GM12878 (cell line): Measurements from ENCODE around the gene LRRC4. TPM values are rescaled to one million over a fixed set of nuclear protein-coding genes. Genes with fewer than 3 reads are reported as not detected.

Experiments
- ATAC-seq: fragments of 200-7000 bp; cut with Tn5 transposase; 3 replicates; pipeline ENCODE4 v1.9.1; 2020; ENCODE audit warnings: mild to moderate bottlenecking, moderate library complexity
- BruUV-seq: library from RNA; stranded (reverse); fragments of 400-500 nt; replicated peaks from 2 replicates; lab custom pipeline; 2021; lab: Mats Ljungman, UMichigan
- CTCF ChIA-PET: fragments of 300-600 bp; sonication (Branson Sonifier 250); formaldehyde crosslinking; extraction: SDS; loops from one replicate; lab custom pipeline; 2021; ENCODE audit warnings: inconsistent platforms; lab: Yijun Ruan, JAX
- POLR2A ChIA-PET: fragments of 350-600 bp; formaldehyde crosslinking; extraction: SDS; loops from one replicate; lab custom pipeline; 2021; ENCODE audit warnings: inconsistent platforms; lab: Charles Lee
- RAD21 ChIA-PET: fragments of 300-600 bp; sonication (Branson Sonifier 250); formaldehyde crosslinking; loops from one replicate; lab custom pipeline; 2023; ENCODE audit warnings: antibody characterized with exemption; ENCODE audit not compliant: unreplicated experiment; lab: Charles Lee
- SMC1A ChIA-PET: fragments of 300-600 bp; sonication (Branson Sonifier 250); formaldehyde crosslinking; loops from one replicate; lab custom pipeline; 2023; ENCODE audit not compliant: unreplicated experiment, uncharacterized antibody; lab: Charles Lee
- DNase-seq: peaks from one replicate; pipeline ENCODE4 v3.0.0-alpha.2; 2011; ENCODE audit warnings: low read depth, low spot score
- FAIRE-seq: peaks from 3 replicates; lab custom pipeline; 2011; peaks lifted over from hg19 to GRCh38; lab: Jason Lieb, UNC
- H2AFZ ChIP-seq: 2 replicates; pipeline ENCODE4 v1.6.0; 2011; ENCODE audit warnings: low read depth, low read length, control low read depth; ENCODE audit not compliant: control insufficient read depth
- H3K27ac ChIP-seq: 2 replicates; pipeline ENCODE4 v1.5.1; 2011; ENCODE audit warnings: control low read depth; ENCODE audit not compliant: control insufficient read depth, insufficient read depth
- H3K27me3 ChIP-seq, 2 experiments: replicated peaks in 1 of 2; 2 replicates each; pipeline versions ENCODE4 v1.6.0 to v1.6.1; 2011; ENCODE audit warnings: low read length in 1 of 2; ENCODE audit not compliant: control insufficient read depth in 2 of 2, insufficient read depth in 2 of 2
- H3K36me3 ChIP-seq, 2 experiments: 2 replicates each; pipeline ENCODE4 v1.5.1; 2011; ENCODE audit warnings: low read length in 1 of 2; ENCODE audit not compliant: control insufficient read depth in 2 of 2, insufficient read depth in 2 of 2
- H3K4me1 ChIP-seq: 2 replicates; pipeline ENCODE4 v1.6.1; 2011; ENCODE audit warnings: mild to moderate bottlenecking, low read length, moderate library complexity, mixed read lengths; ENCODE audit not compliant: control insufficient read depth, insufficient read depth
- H3K4me2 ChIP-seq: 2 replicates; pipeline ENCODE4 v1.6.0; 2011; ENCODE audit warnings: control low read depth; ENCODE audit not compliant: control insufficient read depth, insufficient read depth
- H3K4me3 ChIP-seq: fragments of 200-600 bp; sonication (generic); 2 replicates; pipeline ENCODE4 v1.5.1; 2016
- H3K79me2 ChIP-seq: 2 replicates; pipeline ENCODE4 v1.6.0; 2011; ENCODE audit warnings: low read length; ENCODE audit not compliant: control insufficient read depth, insufficient read depth
- H3K9ac ChIP-seq: 2 replicates; pipeline ENCODE4 v1.8.0; 2011; ENCODE audit warnings: low read length, control low read depth, mixed read lengths; ENCODE audit not compliant: control insufficient read depth, insufficient read depth
- H3K9me3 ChIP-seq: replicated peaks from 3 replicates; pipeline ENCODE4 v1.5.1; 2011; ENCODE audit warnings: mild to moderate bottlenecking, low read length; ENCODE audit not compliant: control insufficient read depth, insufficient read depth
- H4K20me1 ChIP-seq: 2 replicates; pipeline ENCODE4 v1.6.0; 2011; ENCODE audit not compliant: control insufficient read depth, insufficient read depth
- BCL11A ChIP-seq: IDR thresholded peaks from 2 replicates; pipeline ENCODE4 v1.6.1; 2011; ENCODE audit warnings: low read depth, low read length
- CBFB ChIP-seq: IDR thresholded peaks from 2 replicates; pipeline ENCODE4 v1.6.1; 2016; ENCODE audit warnings: antibody characterized with exemption, low read depth
- CHD1 ChIP-seq: IDR thresholded peaks from 2 replicates; pipeline ENCODE4 v1.6.1; 2012; ENCODE audit warnings: low read depth, low read length, improper control_type of control experiment
- FOS ChIP-seq: IDR thresholded peaks from 3 replicates; pipeline ENCODE4 v1.6.1; 2011; ENCODE audit warnings: borderline replicate concordance; ENCODE audit not compliant: insufficient read length; ENCODE audit errors: extremely low read depth
- IKZF1 ChIP-seq: fragments of 450-650 bp; conservative IDR thresholded peaks from 2 replicates; pipeline ENCODE4 v1.6.1; 2017; ENCODE audit warnings: antibody characterized with exemption, mild to moderate bottlenecking
- JUNB ChIP-seq: IDR thresholded peaks from 2 replicates; pipeline ENCODE4 v1.6.1; 2016; ENCODE audit warnings: antibody characterized with exemption, mild to moderate bottlenecking
- NFIC ChIP-seq: IDR thresholded peaks from 2 replicates; pipeline ENCODE4 v1.6.1; 2012; ENCODE audit warnings: low read depth, mild to moderate bottlenecking, inconsistent platforms, low read length, moderate library complexity
- PML ChIP-seq: IDR thresholded peaks from 2 replicates; pipeline ENCODE4 v1.6.1; 2012; ENCODE audit warnings: low read length, inconsistent platforms
- SP1 ChIP-seq: IDR thresholded peaks from one replicate; pipeline ENCODE4 v1.6.1; 2011; ENCODE audit warnings: low read depth, low read length
- SREBF1 ChIP-seq: IDR thresholded peaks from 2 replicates; pipeline ENCODE4 v1.6.1; 2012; ENCODE audit warnings: mild to moderate bottlenecking, low read length
- SREBF2 ChIP-seq: IDR thresholded peaks from 2 replicates; pipeline ENCODE4 v1.6.1; 2012; ENCODE audit warnings: mild to moderate bottlenecking, low read length
- WGBS: methylation state at CpG from one replicate; pipeline ENCODE4 v1.1.6; 2016; ENCODE audit warnings: low lambda C conversion rate; ENCODE audit not compliant: insufficient replicate concordance, insufficient coverage; ENCODE audit errors: missing lambda C conversion rate; 5-methylcytosine and 5-hydroxymethylcytosine counted together
- in situ Hi-C: fragments of 300-500 bp; cut with MboI; formaldehyde crosslinking; loops from 9 replicates; pipeline ENCODE4 v1.14.3; 2018; ENCODE audit warnings: mixed read lengths
- intact Hi-C: fragments of 100-400 bp; cut with micrococcal nuclease; formaldehyde crosslinking; loops from one replicate; pipeline ENCODE4 v1.14.2; 2022; ENCODE audit not compliant: unreplicated experiment
- polyA plus RNA-seq, 11 experiments: library from polyadenylated mRNA; depleted of rRNA in 4 of 11; unstranded in 6 of 11; stranded (reverse) in 5 of 11; fragments of >200 nt; fragmentation: Nextera tagmentation in 4 of 11; fragmentation: Illumina TruSeq in 1 of 11; extraction: Ambion mirVana in 4 of 11; extraction: Trizol in 1 of 11; gene quantifications; 1 replicate in 1 of 11; 2 replicates in 10 of 11; pipeline versions ENCODE4 v1.2.1 to v1.2.3, GENCODE V29; 2011 to 2016; ENCODE audit warnings: inconsistent platforms in 2 of 11, missing spikeins in 2 of 11, low read depth in 1 of 11
- total RNA-seq, 4 experiments: library from RNA; depleted of rRNA in 3 of 4; stranded (reverse); fragments of >200 nt in 3 of 4; fragmentation: Illumina TruSeq in 1 of 4; extraction: Trizol in 1 of 4; gene quantifications; 2 replicates each; pipeline versions ENCODE4 v1.2.1 to v1.2.3, GENCODE V29; 2013 to 2021
- TF ChIP-seq, protein P1 (sequence below): IDR thresholded peaks from 2 replicates; pipeline ENCODE4 v1.6.1; 2011; ENCODE audit warnings: borderline replicate concordance, low read depth, mild to moderate bottlenecking, moderate library complexity, mixed read lengths, low read length; ENCODE audit not compliant: insufficient read depth; ENCODE audit errors: extremely low read length
- TF ChIP-seq, protein P2 (sequence below): IDR thresholded peaks from 2 replicates; pipeline ENCODE4 v1.6.1; 2012; ENCODE audit warnings: improper control_type of control experiment, low read depth, low read length; ENCODE audit not compliant: insufficient replicate concordance

The LRRC4 gene
- total and polyA plus RNA-seq, 10 of the 15 experiments (the other 5 are each of a cell fraction or from before 2014, with no cell fraction given), result 0.06 to 0.85 (median 0.12) TPM; not detected in 4

DNA sequence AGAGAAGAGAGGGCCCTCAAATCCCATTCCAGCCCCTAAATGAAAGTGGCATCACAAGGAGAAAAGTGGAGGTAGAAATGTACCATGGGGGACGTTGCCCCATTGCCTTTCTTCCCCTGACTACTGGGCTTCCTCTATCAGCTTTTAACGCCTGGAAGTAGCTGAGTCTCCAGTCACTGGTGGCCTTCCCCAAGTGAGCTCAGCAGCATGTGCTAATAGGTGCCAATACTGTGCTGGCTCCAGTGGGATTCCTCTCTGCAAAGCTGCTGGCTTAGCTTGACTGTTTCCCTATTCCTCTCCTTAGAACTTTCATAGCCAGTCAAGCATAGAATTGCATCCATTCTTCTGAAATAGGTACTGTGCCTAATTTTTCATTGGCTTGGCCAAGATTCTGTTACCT is 32.6 kb downstream of the LRRC4 start:
- Histone ChIP-seq H3K4me3 (no peak overlapping the region), H3K27ac (no peak overlapping the region)
- TF ChIP-seq, protein P1, sequence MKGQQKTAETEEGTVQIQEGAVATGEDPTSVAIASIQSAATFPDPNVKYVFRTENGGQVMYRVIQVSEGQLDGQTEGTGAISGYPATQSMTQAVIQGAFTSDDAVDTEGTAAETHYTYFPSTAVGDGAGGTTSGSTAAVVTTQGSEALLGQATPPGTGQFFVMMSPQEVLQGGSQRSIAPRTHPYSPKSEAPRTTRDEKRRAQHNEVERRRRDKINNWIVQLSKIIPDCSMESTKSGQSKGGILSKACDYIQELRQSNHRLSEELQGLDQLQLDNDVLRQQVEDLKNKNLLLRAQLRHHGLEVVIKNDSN, result no peak
- TF ChIP-seq SREBF2 (no peak), IKZF1 (no peak), JUNB (no peak), SP1 (no peak), CBFB (no peak), NFIC (no peak), FOS (no peak), CHD1 (no peak), BCL11A (no peak), PML (no peak), SREBF1 (no peak)
- TF ChIP-seq, protein P2, sequence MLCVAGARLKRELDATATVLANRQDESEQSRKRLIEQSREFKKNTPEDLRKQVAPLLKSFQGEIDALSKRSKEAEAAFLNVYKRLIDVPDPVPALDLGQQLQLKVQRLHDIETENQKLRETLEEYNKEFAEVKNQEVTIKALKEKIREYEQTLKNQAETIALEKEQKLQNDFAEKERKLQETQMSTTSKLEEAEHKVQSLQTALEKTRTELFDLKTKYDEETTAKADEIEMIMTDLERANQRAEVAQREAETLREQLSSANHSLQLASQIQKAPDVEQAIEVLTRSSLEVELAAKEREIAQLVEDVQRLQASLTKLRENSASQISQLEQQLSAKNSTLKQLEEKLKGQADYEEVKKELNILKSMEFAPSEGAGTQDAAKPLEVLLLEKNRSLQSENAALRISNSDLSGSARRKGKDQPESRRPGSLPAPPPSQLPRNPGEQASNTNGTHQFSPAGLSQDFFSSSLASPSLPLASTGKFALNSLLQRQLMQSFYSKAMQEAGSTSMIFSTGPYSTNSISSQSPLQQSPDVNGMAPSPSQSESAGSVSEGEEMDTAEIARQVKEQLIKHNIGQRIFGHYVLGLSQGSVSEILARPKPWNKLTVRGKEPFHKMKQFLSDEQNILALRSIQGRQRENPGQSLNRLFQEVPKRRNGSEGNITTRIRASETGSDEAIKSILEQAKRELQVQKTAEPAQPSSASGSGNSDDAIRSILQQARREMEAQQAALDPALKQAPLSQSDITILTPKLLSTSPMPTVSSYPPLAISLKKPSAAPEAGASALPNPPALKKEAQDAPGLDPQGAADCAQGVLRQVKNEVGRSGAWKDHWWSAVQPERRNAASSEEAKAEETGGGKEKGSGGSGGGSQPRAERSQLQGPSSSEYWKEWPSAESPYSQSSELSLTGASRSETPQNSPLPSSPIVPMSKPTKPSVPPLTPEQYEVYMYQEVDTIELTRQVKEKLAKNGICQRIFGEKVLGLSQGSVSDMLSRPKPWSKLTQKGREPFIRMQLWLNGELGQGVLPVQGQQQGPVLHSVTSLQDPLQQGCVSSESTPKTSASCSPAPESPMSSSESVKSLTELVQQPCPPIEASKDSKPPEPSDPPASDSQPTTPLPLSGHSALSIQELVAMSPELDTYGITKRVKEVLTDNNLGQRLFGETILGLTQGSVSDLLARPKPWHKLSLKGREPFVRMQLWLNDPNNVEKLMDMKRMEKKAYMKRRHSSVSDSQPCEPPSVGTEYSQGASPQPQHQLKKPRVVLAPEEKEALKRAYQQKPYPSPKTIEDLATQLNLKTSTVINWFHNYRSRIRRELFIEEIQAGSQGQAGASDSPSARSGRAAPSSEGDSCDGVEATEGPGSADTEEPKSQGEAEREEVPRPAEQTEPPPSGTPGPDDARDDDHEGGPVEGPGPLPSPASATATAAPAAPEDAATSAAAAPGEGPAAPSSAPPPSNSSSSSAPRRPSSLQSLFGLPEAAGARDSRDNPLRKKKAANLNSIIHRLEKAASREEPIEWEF, result no peak
- TF ChIP-seq, all 136 proteins: peak for 0
- no TSS peak for BruUV-seq
- WGBS, result 96% methylated on average over 2 of the region's 2 CpGs
- SMC1A ChIA-PET, result no interaction called here
- no peaks in the 10 kb centered on the region for H3K9me3 ChIP-seq
- RAD21 ChIA-PET, result no interaction called here
- POLR2A ChIA-PET, result interaction anchor here (0.8 kb wide), 1 partner anchor 10 kb away, joined by 3 read pairs; no protein-coding TSS in a partner anchor
- no peak overlapping the region for H3K4me2 ChIP-seq
- CTCF ChIA-PET, result interaction anchor here (1.2 kb wide), 1 partner anchor 9 kb away, joined by 3 read pairs; no protein-coding TSS in a partner anchor
- ATAC-seq, result no peak
- peaks cover 7 to 17% of the 10 kb centered on the region in 2 experiments; a peak in 3 of 4 replicates for H3K36me3 ChIP-seq
- intact Hi-C loops, result no loop called here
- peaks cover 30% of the 10 kb centered on the region for H3K4me1 ChIP-seq
- no peak for FAIRE-seq
- H4K20me1 ChIP-seq, result peaks cover 4% of the 10 kb centered on the region; the same call in 1 of the 2 replicates
- no peak overlapping the region for H2AFZ ChIP-seq
- H3K79me2 ChIP-seq, result no peaks in the 10 kb centered on the region
- no peak overlapping the region for H3K9ac ChIP-seq
- no peaks in the 10 kb centered on the region for H3K27me3 ChIP-seq
- no peak for DNase-seq
- in situ Hi-C loops, result no loop called here
